ENCODE data around the gene MIPEP. TPM values are rescaled to one million over a fixed set of nuclear protein-coding genes. Genes with fewer than 3 reads are reported as not detected.

The MIPEP gene
- total RNA-seq, 2 donors from 2014 or later, result 7.8 to 14.8 TPM

GRCh38 chr13:23915308-23915707 is 26.1 kb upstream of the MIPEP start:
- Histone ChIP-seq H3K27me3 (peaks cover 0 to 3% of the 10 kb centered on the region in 2 donors), H3K4me1 (no peaks in the 10 kb centered on the region), H3K27ac (no peak overlapping the region), H3K9me3 (no peaks in the 10 kb centered on the region), H3K36me3 (replicated peaks in 1 of 2; ENCODE audit: insufficient read depth in 1 of 2, low read depth in 2 of 2) (no peaks in the 10 kb centered on the region), H3K4me3 (no peak overlapping the region)
- DNase-seq, result no peak
- WGBS, 2 donors, result 70 to 76% methylated on average over 3 of the region's 3 CpGs
- intact Hi-C loops (cut with DNase I), result no loop called here
- ATAC-seq, result no peak
- TF ChIP-seq CTCF (IDR thresholded peaks at IDR 0.05) (no peak), POLR2A (IDR thresholded peaks at IDR 0.05) (no peak)

GRCh38 chr13:23912469-23912868 is 23.3 kb upstream of the MIPEP start:
- TF ChIP-seq POLR2A (IDR thresholded peaks at IDR 0.05), result no peak
- Histone ChIP-seq H3K27me3 (peaks cover 0 to 3% of the 10 kb centered on the region in 2 donors), H3K4me3 (no peak overlapping the region), H3K27ac (no peak overlapping the region), H3K36me3 (replicated peaks in 1 of 2; ENCODE audit: insufficient read depth in 1 of 2, low read depth in 2 of 2) (no peaks in the 10 kb centered on the region), H3K9me3 (no peaks in the 10 kb centered on the region), H3K4me1 (no peaks in the 10 kb centered on the region)
- DNase-seq (no peak), ATAC-seq (no peak)
- intact Hi-C loops (cut with DNase I), result no loop called here
- WGBS, 2 donors, result 80 to 85% methylated on average over 1 of the region's 1 CpG

GRCh38 chr13:23909606-23910005 is 20.4 kb upstream of the MIPEP start:
- Histone ChIP-seq H3K4me3 (no peak overlapping the region), H3K9me3 (no peaks in the 10 kb centered on the region), H3K4me1 (no peaks in the 10 kb centered on the region), H3K27me3 (peaks cover 0 to 3% of the 10 kb centered on the region in 2 donors), H3K27ac (no peak overlapping the region), H3K36me3 (replicated peaks in 1 of 2; ENCODE audit: insufficient read depth in 1 of 2, low read depth in 2 of 2) (no peaks in the 10 kb centered on the region)
- no peak for TF ChIP-seq POLR2A (IDR thresholded peaks at IDR 0.05)
- no peak for TF ChIP-seq CTCF (IDR thresholded peaks at IDR 0.05)
- ATAC-seq (no peak), DNase-seq (no peak)
- intact Hi-C loops (cut with DNase I), result no loop called here

- no peak overlapping the region for H3K4me3 ChIP-seq
- ATAC-seq, result no peak
- H3K27me3 ChIP-seq, result peaks cover 0 to 12% of the 10 kb centered on the region in 2 donors
- TF ChIP-seq POLR2A (IDR thresholded peaks at IDR 0.05) (no peak), CTCF (IDR thresholded peaks at IDR 0.05) (no peak)
- 80 to 91% methylated on average over 2 of the region's 2 CpGs for WGBS, 2 donors
- H3K36me3 ChIP-seq (replicated peaks in 1 of 2; ENCODE audit: insufficient read depth in 1 of 2, low read depth in 2 of 2), result no peaks in the 10 kb centered on the region
- peaks cover 9% of the 10 kb centered on the region for H3K4me1 ChIP-seq
- H3K9me3 ChIP-seq, result no peaks in the 10 kb centered on the region
- intact Hi-C loops (cut with DNase I), result no loop called here
- no peak for DNase-seq
- H3K27ac ChIP-seq, result no peak overlapping the region
Measured at GRCh38 chr13:23905766-23906165, 16.6 kb upstream of the MIPEP start.

GRCh38 chr13:23903906-23904280 is 14.7 kb upstream of the MIPEP start:
- Histone ChIP-seq H3K4me3 (no peak overlapping the region), H3K27me3 (peaks cover 0 to 12% of the 10 kb centered on the region in 2 donors), H3K9me3 (no peaks in the 10 kb centered on the region), H3K27ac (no peak overlapping the region), H3K36me3 (replicated peaks in 1 of 2; ENCODE audit: insufficient read depth in 1 of 2, low read depth in 2 of 2) (no peaks in the 10 kb centered on the region), H3K4me1 (peaks cover 9% of the 10 kb centered on the region)
- ATAC-seq, result no peak
- no peak for DNase-seq
- 58 to 81% methylated on average over 8 to 14 of the region's 16 CpGs for WGBS, 2 donors
- intact Hi-C loops (cut with DNase I), result no loop called here
- TF ChIP-seq CTCF (IDR thresholded peaks at IDR 0.05) (no peak), POLR2A (IDR thresholded peaks at IDR 0.05) (no peak)

Data from body of pancreas (tissue), 4 donors.